Raji (cell line): ENCODE results near the gene PPIE.

Source experiments
- POLR2A ChIP-seq: IDR thresholded peaks from 2 replicates; pipeline ENCODE4 v1.6.1; 2011; ENCODE audit warnings: low read depth, low read length, control low read depth; ENCODE audit not compliant: insufficient read depth

The PPIE gene

GRCh38 chr1:39735731-39736130 lies 3.0 kb upstream of the PPIE start:
- TF ChIP-seq POLR2A = no peak

DNA sequence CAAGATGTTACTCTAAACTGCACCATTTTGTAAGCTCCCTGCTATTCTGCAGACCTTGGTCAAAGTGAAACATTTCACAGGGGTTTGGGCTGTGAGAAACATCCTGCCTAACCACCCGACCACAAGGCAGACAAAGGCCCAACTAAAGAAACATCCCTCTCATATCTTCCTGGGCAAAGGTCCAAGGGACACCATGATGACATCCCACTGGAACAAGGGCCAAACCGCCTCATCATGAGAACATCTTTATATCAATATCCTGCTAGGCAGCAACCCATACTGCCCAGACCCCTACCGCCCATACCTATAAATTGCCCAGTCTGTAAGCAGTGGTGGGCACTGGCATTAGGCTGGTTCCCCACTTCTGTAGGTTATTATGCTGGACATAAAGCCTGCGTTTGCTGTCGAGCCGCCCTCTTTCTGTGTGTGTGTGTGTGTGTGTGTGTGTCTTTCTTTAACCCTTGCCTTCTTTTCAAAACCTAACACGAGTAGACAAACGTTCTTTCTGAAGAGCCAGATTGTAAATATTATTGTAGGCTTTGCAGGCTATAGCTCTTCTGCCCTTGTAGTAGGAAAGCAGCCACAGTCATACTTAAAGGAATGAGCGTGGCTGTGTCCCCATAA lies 1.0 kb upstream of the PPIE start:
- no peak for TF ChIP-seq POLR2A

DNA sequence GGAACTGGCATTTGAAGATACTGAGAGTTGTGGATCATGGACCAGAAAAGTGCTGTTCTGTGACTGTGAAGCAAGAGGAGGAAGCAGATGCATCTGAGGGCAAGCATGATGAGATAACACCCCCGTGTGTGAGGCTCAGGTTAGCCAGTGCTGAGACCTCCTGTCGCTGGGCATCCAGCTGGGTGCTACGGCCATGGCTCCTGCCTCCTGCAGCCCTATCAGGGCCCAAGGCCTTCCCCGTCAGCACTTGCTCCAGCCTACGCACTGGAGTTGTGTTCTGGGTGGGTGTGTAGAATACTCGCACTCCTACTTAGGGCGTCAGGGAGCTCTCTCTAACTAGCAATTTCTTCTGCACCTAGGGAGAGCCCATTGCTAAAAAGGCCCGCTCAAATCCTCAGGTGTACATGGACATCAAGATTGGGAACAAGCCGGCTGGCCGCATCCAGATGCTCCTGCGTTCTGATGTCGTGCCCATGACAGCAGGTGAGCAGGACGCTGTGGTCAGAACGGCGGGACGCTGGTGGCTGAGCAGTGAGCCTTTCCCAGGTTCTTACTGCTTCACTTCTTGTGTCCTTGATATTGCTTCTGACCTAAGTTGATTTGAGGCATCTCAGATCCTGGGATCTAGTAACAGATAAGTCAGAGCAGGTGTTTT lies 6.5 kb downstream of the PPIE start:
- no peak for TF ChIP-seq POLR2A

DNA sequence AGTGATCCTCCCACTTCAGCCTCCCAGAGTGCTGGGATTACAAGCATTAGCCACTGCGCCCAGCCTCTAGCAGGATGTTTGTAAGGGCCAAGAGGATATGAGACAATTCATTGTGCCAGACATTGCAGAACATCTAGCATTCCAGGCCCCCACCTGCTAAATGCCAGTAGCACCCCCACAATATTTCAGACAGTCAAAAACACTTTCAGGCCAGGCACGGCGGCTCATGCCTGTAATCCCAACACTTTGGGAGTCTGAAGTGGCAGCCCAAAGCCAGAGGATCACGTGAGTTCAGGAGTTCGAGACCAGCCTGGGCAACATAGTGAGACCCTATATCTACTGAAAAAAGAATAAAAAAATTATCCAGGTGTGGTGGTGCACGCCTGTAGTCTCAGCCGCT lies 12.9 kb downstream of the PPIE start:
- TF ChIP-seq POLR2A = no peak

DNA sequence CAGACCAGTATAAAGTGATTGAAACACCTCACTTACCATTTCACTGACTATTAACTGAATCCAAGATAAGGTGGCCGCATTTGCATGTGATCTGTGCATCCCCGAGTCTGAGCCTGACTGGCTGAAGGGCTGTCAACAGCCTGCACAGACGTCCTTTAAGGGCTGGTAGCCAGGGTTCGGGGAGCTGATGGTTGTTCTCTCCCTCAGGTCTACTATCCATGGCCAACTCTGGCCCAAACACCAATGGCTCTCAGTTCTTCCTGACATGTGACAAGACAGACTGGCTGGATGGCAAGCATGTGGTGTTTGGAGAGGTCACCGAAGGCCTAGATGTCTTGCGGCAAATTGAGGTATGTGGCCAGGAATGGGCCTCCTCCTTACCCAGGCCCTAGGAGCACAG lies 14.0 kb downstream of the PPIE start:
- TF ChIP-seq POLR2A = no peak

DNA sequence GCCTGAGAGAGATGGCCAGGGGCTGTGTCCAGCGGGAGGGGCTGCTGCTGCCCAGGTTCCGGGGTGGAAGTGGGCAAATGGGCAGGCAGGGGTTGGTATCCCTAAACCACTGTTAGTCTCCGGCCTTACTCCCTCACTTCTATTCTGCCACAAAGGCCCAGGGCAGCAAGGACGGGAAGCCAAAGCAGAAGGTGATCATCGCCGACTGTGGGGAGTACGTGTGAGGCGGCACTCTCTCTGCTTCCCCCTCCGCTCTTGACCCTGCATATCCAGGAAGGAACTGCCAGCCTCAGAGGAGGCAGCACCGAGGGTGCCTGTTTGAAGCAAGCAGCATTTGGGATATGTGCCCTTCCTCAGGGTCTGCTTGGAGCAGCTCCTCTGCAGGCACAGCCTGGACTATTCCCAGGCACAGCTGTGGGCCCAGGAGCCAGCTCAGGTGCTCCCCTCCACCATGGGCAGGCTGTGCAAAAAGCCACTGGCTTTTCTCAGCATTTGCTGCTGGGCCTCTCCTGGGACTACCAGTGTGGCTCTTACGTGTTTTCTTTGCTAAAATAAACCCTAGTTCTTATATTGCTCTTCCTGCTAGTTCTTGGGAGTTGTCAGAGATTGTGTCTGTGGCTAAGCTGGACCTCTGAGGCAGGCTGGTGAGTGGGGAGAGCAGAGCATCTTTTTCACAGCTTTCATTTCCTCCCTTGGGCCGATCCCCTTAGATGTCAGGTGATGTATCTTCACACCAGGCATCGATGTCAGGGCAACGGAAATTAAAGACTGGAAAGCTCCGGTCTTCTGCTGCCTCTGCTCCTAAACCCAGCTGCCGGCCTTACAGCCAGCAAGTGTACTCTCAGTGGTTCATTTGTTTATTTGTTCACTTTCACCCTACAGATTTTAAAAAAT lies 14.7 kb downstream of the PPIE start:
- TF ChIP-seq POLR2A = no peak

DNA sequence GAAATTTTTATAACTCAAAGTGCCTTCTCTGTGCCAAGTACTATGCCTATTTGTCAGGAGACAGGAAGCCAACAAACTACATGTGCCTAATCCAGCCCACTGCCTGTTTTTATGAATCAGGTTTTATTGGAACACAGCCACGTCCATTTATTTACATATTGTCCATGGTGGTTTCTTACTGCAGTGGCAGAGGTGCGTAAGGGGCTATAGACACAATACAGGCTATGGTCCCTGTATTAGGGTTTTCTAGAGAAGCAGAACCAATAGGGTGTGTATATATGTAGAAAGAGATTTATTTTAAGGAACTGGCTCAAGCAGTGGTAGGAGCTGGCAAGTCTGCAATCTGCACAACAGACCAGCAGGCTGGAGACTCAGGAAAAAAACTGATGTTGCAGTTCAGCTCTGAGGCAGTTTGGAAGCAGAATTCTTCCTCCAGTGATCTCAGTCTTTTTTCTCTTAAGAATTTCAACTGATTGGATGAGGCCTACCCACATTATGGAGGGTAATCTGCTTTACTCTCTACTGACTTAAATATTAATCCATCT lies 15.4 kb downstream of the PPIE start:
- no peak for TF ChIP-seq POLR2A

- TF ChIP-seq POLR2A = no peak
Measured at GRCh38 chr1:39754906-39755504, 16.3 kb downstream of the PPIE start.

GRCh38 chr1:39755965-39756659 lies 17.4 kb downstream of the PPIE start:
- no peak for TF ChIP-seq POLR2A

- no peak for TF ChIP-seq POLR2A
Measured at GRCh38 chr1:39757501-39757900, 18.8 kb downstream of the PPIE start.

GRCh38 chr1:39758556-39759435 lies 20.1 kb downstream of the PPIE start:
- TF ChIP-seq POLR2A = no peak

GRCh38 chr1:39759436-39759726 lies 20.7 kb downstream of the PPIE start:
- TF ChIP-seq POLR2A = no peak

DNA sequence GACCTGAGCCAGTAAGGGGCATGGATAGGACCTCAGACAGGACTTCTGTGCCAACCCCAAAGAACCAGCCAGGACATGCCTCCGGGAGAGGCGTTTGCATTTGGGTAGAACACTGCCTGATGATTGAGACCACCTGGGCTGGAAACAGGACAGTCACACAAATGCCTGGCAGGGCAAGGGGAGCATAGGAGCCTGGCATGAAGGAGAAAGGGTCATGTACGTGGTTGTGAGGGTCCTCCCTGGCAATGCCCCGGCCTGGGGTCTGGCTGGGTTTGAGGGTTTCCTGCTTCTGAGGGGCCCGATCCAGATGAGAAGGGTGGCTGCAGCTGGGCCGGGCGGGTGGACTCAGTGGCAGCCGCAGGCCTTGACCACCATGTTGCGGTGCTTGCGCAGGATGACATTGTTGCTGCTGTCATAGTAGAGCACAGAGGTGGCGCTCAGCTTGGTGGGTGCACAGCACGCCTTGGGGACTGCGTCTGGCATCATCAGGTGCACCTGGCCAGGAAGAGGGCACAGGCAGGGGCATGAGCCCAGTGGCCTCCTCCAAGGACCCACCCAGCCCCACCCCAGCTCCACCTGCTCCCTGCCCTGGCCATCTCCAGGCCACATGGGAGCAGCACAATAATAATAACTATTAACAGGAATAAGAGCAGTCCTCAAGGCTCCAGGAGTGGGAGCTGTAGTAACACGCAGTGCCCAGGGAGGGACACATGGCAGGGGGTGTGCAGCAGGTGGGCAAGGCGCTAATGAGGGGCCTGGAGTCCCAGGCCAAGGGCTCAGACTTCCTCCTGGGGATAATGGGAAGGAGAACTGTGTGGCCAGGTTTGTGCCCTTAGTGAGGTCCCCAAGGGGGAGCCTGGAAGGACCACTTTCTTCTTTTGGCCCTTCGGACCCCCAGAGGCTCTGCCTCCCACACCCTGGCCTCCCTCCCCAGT lies 21.7 kb downstream of the PPIE start:
- no peak for TF ChIP-seq POLR2A
